GM12891 (cell line): Measurements from ENCODE around the gene FHIT.

Experiments used
- DNase-seq: peaks from one replicate; pipeline ENCODE4 v3.0.0; 2011; ENCODE audit warnings: low spot score; ENCODE audit not compliant: insufficient read length
- FAIRE-seq: peaks from 2 replicates; lab custom pipeline; 2011; peaks lifted over from hg19 to GRCh38; lab: Jason Lieb, UNC
- PAX5 ChIP-seq: IDR thresholded peaks from 2 replicates; pipeline ENCODE4 v1.6.1; 2011; ENCODE audit warnings: low read length, moderate library complexity, mild to moderate bottlenecking; ENCODE audit not compliant: insufficient read depth, severe bottlenecking
- POLR2A ChIP-seq: IDR thresholded peaks from 2 replicates; pipeline ENCODE4 v1.6.1; 2011; ENCODE audit warnings: low read depth, low read length, control low read depth
- POLR2AphosphoS5 ChIP-seq: IDR thresholded peaks from 2 replicates; pipeline ENCODE4 v1.6.1; 2011; ENCODE audit warnings: low read depth, low read length, control low read depth
- POU2F2 ChIP-seq: IDR thresholded peaks from 2 replicates; pipeline ENCODE4 v1.6.1; 2011; ENCODE audit warnings: low read depth, mild to moderate bottlenecking, control low read depth, low read length, moderate library complexity
- SPI1 ChIP-seq: IDR thresholded peaks from 2 replicates; pipeline ENCODE4 v1.6.1; 2011; ENCODE audit warnings: low read depth, low read length, control low read depth
- TAF1 ChIP-seq: IDR thresholded peaks from 2 replicates; pipeline ENCODE4 v1.6.1; 2011; ENCODE audit warnings: low read depth, low read length, control low read depth

FHIT gene

DNA sequence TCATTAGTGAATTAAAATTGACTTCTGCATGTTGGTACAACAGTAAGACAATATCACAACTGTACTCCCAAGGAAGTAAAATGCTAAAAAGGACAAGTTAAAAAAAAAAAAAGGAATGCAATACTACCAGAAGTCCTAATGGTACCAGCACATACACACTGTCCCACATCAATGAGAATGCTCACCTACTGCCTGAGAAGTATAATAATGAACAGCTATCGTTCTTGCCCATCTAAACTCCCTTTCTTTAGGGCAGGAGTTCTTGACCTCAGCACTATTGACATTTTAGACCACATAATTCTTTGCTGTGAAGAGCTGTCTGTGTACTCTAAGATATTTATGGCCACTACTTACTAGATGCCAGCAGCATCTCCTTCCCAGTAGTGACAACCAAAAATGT, 651.7 kb downstream of the FHIT start:
- TF ChIP-seq POU2F2 (no peak), POLR2A (no peak), TAF1 (no peak), PAX5 (no peak), SPI1 (no peak), POLR2AphosphoS5 (no peak)
- DNase-seq, result no peak
- no peak for FAIRE-seq

DNA sequence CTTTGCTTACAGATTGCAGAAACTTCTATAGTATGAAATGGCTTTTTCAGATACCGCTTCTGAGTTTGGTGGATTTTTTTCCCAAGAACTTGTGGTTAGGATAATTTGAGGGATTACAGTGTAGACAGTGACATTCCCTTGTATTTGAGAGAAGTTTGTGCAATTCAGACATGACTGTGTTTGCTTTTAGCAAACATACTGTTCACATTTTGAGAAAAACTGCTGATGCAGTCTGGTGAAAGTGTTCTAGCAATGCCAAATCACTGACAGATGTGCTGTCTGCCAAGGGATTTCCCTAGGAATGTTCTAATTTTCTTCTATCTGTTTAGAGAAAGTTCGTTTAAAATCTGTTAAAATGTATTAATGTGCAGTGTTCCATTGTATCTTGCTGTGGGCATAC, 652.6 kb downstream of the FHIT start:
- FAIRE-seq (no peak), DNase-seq (no peak)
- TF ChIP-seq POLR2AphosphoS5 (no peak), POU2F2 (no peak), TAF1 (no peak)

DNA sequence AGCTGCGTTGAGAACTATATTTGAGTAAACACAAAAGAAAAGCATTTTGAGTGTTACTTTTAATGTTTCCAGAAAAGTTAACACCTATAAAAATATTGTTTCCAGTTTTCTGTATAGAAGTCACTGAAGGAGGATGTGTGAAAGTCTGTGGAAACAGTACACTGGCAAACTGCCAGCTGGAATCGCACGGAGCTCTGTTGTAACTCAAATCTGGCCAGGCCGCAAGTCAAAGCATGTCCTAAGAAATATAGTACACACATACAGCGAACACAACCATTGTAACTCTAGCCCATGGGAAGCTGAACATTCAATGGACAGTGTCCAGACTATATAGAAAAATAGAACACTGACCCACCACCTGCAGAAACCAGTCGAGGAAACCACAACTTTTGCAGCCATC, 657.2 kb downstream of the FHIT start:
- no peak for TF ChIP-seq PAX5
- no peak for TF ChIP-seq POU2F2
- TF ChIP-seq POLR2A, result no peak
- TF ChIP-seq SPI1, result no peak
- TF ChIP-seq TAF1, result no peak
- TF ChIP-seq POLR2AphosphoS5, result no peak
- DNase-seq (no peak), FAIRE-seq (no peak)

DNA sequence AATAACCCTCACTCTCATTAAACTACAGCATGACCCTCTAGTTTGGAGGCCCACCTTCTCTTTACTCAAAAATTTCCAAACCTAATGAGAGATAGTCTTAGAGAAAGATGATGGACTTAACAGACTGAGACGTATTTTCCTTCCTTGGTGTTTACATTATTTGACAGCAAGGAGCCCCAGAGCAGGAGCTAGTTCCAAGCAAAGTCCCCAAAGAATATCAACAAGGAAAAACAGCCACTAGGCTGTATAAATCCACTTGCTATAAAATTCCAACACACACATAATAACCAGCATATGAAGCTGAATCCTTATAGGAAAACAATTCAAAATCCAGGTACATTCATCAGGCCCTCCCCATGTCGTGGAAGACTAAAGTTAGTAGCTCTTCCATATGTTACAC, 660.0 kb downstream of the FHIT start:
- no peak for TF ChIP-seq PAX5
- no peak for TF ChIP-seq POU2F2
- no peak for TF ChIP-seq POLR2AphosphoS5
- no peak for TF ChIP-seq SPI1
- no peak for FAIRE-seq

GRCh38 chr3:60588806-60589205, 662.4 kb downstream of the FHIT start:
- no peak for FAIRE-seq
- TF ChIP-seq POU2F2 (no peak), POLR2AphosphoS5 (no peak), SPI1 (no peak), PAX5 (no peak), POLR2A (no peak), TAF1 (no peak)
- DNase-seq, result no peak

More for the DNA sequence above, 660.0 kb downstream of the FHIT start:
- no peak for DNase-seq

DNA sequence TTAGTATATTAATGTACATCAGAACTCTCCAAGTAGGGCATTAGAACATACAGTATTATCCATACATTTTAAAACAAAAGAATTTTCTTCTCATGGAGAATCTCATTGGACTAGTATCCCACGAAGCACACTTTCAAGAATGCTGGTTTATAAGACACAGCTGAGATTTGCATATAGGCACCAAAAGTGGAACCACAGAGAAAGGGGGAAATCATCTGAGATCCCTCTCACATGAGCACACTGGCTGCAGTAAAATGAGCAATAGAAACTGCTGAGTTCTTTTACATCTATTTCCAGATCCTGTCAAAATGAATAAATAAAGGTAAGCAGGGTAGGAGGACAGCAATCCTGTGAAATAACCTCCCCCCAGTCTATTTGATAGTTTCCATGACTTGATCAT, 665.3 kb downstream of the FHIT start:
- FAIRE-seq (no peak), DNase-seq (no peak)
- TF ChIP-seq POU2F2, result 0 out of 2 replicates have a peak, but pooled peaks have one; percentile 39
- TF ChIP-seq POLR2AphosphoS5, result no peak

DNA sequence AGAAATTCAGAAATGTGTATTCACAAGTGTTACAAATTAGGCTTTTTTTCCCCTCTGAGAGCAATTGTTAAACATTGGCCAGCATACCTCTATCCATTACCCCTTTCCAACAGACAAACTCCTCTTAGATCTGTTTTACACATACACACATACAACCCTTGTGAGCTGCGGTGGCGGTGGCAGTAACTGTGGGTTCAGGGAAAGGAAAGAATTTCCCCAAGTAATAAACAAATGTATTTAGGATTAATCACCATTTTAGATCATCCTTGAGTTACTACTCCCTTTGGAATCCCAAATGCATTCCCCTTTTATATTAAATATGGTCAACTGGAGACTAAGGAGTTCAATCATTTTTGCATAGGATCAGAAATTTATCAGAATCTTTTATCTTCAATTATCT, 667.0 kb downstream of the FHIT start:
- no peak for FAIRE-seq

DNA sequence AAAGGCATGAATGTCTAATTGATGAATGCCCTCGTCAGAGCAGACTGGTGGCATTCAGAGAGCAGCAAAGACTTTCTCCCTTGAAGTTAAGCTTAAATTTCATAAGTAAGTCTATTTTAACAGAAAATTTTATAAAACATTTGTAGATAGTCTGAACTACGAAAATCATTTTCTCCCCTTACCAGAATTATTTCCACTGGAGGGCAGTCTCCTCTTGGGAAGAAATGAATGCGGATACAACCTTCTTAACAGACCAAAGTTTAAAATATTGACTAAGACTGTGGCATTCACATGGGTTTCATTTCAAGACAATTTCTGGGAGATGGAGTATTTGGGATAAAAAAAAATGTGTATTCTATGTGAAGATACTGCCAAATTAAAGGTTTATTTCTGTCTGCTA, 669.0 kb downstream of the FHIT start:
- DNase-seq, result no peak
- no peak for FAIRE-seq
- TF ChIP-seq PAX5, result no peak
- TF ChIP-seq POU2F2, result no peak
- no peak for TF ChIP-seq TAF1
- TF ChIP-seq POLR2A, result no peak
- no peak for TF ChIP-seq SPI1
- no peak for TF ChIP-seq POLR2AphosphoS5

More for the DNA sequence above, 667.0 kb downstream of the FHIT start:
- DNase-seq, result no peak
- no peak for TF ChIP-seq SPI1
- TF ChIP-seq PAX5, result no peak
- TF ChIP-seq TAF1, result no peak
- TF ChIP-seq POU2F2, result no peak

- DNase-seq (no peak), FAIRE-seq (no peak)
- TF ChIP-seq PAX5, result no peak
- no peak for TF ChIP-seq POLR2AphosphoS5
- TF ChIP-seq POLR2A, result no peak
- TF ChIP-seq TAF1, result no peak
- no peak for TF ChIP-seq POU2F2
- TF ChIP-seq SPI1, result no peak
Measured at GRCh38 chr3:60580809-60581208, 670.4 kb downstream of the FHIT start.

DNA sequence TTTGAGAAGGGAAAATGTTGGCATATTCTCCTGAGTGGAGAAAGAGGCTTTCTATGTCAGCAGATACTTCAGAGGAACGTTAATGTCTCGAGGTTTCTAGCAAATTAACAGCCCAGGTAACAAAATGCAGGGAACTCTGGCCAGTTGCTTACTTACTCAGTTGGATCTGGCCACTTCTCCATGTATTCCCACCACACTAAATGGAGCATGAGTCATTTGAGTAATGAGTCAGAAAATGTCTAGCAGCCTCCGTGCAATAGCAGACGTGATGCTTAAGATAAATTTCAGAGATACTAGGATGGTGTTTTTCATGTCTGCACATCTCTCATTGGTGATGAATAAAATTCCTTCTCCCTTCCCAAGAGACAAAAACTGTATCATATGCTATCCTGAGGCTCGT, 671.5 kb downstream of the FHIT start:
- no peak for DNase-seq
- no peak for TF ChIP-seq POLR2A
- no peak for TF ChIP-seq POU2F2

GRCh38 chr3:60578936-60579335, 672.3 kb downstream of the FHIT start:
- FAIRE-seq, result no peak
- DNase-seq, result no peak
- no peak for TF ChIP-seq SPI1
- TF ChIP-seq PAX5, result no peak
- TF ChIP-seq POLR2AphosphoS5, result no peak
- TF ChIP-seq TAF1, result no peak

More for the DNA sequence above, 671.5 kb downstream of the FHIT start:
- FAIRE-seq, result no peak
